NCI-H2196 (cell line): Measurements from ENCODE around the gene WDR38.
A peak's percentile ranks its signal among the peaks of the same experiment; 100 is the strongest.
"Not testable (repeated sequence)": the region's sequence is repeated elsewhere in the genome, so short reads cannot be mapped to it uniquely, and the experiment has no call there.

Experiments
- DNase-seq: peaks from one replicate; lab custom pipeline; 2025; ENCODE audit not compliant: unreplicated experiment; lab: John Stamatoyannopoulos, UW

WDR38 gene

GRCh38 chr9:124831642-124832364 is 21.5 kb upstream of the WDR38 start:
- DNase-seq = no peak

- DNase-seq = no peak
These were observed 18.7 kb upstream of the WDR38 start for GRCh38 chr9:124834591-124834990.

DNA sequence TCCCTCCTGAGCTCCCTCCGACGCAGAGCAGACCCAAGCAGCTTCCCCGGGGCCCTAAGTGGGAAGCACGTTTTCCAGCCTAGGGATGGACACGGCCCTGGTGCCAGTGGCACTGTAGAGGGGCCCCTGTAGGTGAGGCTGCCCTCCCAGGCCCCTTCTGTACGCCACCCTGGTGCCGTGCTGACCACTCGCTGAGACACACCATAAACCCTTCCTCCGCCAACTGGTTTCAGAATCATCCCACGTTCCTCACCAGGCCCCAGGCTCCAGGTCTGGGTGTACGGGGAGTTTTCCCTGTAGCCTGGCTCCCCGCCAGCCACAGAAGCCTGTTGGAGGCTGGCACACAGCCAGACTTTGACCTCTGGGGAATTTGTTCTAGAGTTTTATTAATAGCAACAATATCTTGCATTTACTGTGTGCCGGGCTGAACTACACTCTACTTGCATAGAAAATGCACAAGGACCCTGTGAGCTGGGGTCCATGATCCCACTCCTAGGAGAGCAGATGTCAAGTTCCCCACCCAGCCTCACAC is 18.2 kb upstream of the WDR38 start:
- peak; percentile 64 for DNase-seq

DNA sequence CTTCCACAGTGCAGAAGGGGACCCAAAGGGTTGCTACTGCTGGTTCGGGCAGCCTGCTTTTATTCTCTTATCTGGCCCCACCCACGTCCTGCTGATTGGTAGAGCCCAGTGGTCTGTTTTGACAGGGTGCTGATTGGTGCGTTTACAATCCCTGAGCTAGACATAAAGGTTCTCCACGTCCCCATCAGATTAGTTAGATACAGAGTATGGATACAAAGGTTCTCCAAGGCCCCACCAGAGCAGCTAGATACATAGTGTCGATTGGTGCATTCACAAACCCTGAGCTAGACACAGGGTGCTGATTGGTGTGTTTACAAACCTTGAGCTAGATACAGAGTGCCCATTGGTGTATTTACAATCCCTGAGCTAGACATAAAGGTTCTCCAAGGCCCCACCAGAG is 15.1 kb upstream of the WDR38 start:
- not testable (repeated sequence) for DNase-seq

DNA sequence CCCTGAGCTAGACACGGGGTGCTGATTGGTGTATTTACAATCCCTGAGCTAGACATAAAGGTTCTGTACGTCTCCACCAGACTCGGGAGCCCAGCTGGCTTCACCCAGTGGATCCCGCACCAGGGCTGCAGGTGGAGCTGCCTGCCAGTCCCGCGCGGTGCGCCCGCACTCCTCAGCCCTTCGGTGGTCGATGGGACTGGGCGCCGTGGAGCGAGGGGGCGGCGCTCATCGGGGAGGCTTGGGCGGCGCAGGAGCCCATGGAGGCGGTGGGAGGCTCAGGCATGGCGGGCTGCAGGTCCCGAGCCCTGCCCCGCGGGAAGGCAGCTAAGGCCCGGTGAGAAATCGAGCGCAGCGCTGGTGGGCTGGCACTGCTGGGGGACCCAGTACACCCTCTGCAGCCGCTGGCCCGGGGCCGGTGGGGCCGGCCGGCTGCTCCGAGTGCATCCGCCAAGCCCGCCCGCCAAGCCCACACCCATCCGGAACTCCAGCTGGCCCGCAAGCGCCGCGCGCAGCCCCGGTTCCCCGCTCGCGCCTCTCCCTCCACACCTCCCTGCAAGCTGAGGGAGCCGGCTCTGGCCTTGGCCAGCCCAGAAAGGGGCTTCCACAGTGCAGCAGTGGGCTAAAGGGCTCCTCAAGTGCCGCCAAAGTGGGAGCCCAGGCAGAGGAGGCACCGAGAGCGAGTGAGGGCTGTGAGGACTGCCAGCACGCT is 14.5 kb upstream of the WDR38 start:
- not testable (repeated sequence) for DNase-seq

GRCh38 chr9:124839612-124840299 is 13.5 kb upstream of the WDR38 start:
- DNase-seq = no peak

DNA sequence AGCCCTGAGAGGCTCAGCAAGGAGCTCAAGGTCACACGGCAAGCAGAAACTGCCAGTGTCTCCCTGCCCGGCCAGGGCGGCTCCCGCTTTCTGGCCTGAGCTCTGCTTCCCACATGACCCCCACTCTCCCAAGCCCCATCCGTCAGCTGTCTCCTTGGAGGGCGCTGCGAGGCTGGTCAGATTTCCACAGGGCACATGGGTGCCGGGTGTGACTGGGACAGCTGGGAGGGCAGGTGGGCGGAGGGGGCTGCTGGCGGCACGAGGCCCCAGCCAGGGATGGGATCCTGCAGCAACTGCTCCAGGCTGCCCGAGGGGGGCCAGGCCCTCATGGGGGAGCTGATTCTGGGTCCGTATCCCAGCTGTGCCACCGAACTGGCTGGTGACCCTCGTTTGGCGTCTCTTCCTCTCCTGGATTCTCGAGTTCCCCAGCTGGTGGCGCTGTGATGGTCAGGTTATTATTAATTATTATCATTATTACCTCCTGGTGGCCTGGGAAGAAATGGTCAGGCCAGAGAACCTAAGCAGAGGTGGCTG is 12.9 kb upstream of the WDR38 start:
- no peak for DNase-seq

DNA sequence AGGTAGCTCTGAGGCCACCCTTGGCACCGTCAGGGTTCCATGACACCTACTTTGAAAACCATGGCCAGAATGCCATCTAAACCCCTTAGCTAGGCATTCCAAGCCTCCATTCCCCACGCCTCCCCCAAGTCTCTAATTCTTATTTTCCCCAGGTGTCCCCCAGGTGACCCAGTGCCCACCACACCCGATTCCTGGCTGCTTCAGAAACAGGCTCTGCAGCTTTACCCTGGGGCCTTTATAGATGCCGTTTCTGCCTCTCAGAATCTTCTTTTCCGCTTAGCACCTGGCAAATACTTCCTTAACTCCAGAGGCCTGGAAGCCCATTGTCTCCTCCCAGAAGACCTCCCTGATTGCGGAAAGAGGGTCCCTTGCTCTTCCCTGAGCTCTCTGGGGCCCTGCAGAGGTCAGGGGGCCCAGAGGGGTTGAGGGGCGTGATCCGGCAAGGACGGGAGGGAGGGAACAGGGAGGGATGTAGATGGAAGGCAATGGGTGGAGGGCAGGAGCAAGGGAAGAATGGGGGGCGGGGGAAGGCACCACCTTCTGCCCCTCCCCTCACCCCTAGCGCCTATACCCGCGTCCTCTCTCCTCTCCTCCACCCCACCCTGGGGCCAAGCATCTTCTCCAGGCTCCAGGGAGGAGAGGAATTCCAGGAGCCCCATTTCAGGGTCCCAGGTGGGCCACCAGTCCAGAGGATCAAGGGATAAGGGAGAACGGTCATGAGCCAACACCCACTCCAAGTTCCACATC is 12.0 kb upstream of the WDR38 start:
- DNase-seq = no peak

GRCh38 chr9:124843456-124844034 is 9.7 kb upstream of the WDR38 start:
- no peak for DNase-seq

GRCh38 chr9:124844291-124844690 is 9.0 kb upstream of the WDR38 start:
- DNase-seq = no peak

- not testable (repeated sequence) for DNase-seq
These were observed 6.8 kb upstream of the WDR38 start for GRCh38 chr9:124846467-124846866.

DNA sequence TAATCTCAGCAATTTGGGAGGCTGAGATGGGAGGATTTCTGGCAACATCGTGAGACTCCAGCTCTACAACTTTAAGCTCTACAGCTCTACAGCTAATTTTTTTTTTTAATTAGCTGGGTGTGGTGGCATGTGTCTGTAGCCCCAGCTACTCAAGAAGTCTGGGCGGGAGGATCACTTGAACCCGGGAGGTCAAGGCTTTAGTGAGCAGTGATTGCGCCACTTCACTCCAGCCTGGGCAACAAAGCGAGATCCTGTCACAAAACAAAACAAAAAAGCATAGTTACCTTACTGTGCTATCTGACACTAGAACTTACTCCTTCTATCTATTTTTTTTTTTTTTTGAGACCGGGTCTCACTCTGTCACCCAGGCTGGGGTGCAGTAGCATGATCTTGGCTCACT is 6.3 kb upstream of the WDR38 start:
- no peak for DNase-seq

DNA sequence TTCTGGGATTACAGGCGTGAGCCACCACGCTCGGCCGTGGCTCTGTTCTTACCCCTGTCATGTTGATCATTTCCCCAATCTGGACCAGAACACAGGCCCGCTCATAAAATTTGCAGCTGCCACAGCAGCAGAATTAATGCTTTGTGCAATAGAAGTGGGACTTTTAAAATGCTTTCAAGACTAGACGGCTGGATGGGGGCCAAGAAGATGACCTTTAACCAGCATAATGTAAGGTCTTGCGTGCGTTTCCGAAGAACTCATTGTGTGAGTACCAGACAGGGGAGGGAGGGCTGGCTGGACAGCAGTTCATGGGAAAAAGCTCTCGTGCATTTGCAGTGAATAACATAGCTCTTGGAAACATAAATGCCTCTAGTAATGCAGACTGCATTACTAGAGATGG is 3.5 kb upstream of the WDR38 start:
- DNase-seq = no peak

- no peak for DNase-seq
These were observed 985 bp upstream of the WDR38 start for GRCh38 chr9:124852121-124852828.

DNA sequence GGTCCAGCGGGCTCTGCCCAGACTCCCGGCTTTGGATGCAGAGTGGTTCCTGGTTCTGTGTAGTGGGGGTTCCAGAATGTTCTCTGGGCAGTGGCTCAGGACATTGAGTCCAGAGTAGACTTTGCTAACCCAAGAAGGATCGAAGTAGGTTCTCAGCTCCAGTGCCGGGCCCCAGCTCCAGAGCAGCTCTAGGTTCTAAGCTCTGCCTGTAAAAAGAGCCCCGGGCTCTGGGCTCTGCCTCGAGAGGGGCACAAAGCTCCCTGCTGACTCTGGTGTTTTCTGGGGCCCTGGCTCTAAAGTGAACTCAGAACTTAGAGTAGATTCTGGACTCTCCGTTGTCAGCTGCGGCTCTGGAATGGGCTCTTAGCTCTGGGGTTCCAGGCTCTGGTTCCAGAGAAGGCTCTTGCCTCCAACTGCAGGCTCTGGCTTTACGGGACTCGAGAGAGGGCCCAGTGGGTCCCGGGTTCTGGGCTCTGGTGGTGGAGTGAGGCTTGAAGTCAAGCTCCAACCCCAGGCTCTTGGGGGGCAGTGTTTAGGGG is 414 bp downstream of the WDR38 start:
- DNase-seq = no peak

DNA sequence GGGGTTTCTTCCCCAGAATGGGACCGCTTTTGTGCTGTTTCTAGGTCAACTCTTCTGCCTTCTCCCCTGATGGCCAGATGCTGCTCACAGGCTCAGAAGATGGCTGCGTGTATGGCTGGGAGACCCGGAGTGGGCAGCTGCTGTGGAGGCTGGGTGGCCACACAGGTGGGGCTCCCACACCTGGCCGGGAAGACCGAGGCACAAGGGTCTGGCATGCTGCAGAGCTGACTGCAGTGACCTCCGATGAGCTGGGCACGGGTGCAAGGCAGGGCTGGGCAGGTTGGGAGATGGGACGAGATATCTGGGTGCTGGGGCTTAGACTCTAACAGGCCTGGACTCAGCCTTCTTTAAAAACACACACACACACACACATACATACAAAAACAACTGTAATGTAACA is 901 bp downstream of the WDR38 start:
- no peak for DNase-seq

- no peak for DNase-seq
These were observed 1.6 kb downstream of the WDR38 start for GRCh38 chr9:124854822-124855221.

DNA sequence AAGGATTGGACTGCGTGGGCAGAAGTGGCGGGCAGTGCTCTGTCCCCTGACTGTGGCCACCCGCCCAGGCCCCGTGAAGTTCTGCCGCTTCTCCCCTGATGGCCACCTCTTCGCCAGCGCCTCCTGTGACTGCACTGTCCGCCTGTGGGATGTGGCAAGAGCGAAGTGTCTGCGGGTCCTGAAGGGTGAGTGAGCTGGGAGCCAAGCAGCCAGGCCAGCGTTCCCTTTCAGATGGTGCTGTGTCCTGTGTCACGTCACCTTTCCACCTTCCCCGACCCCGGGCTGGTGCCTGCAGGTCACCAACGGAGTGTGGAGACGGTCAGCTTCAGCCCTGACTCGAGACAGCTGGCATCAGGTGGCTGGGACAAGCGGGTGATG is 2.3 kb downstream of the WDR38 start:
- no peak for DNase-seq

- DNase-seq = no peak
These were observed 2.9 kb downstream of the WDR38 start for GRCh38 chr9:124855944-124856765.
